SK-N-MC (cell line): Measurements from ENCODE around the gene HOXA2.

Source experiments
- EZH2 ChIP-seq: fragments of 200-600 bp; sonication (generic); IDR thresholded peaks from one replicate; pipeline ENCODE4 v1.6.1; 2017; ENCODE audit warnings: antibody characterized with exemption
- POLR2AphosphoS5 ChIP-seq: IDR thresholded peaks from 2 replicates; pipeline ENCODE4 v1.6.1; 2012; ENCODE audit warnings: mild to moderate bottlenecking, low read depth, low read length, borderline replicate concordance

- TF ChIP-seq EZH2 (no peak), POLR2AphosphoS5 (no peak)
Measured at GRCh38 chr7:27112955-27113949, 10.8 kb upstream of the HOXA2 start.
